Stimulated activated CD8-positive, alpha-beta memory T cell treated with anti-CD3 and anti-CD28 coated beads, Interleukin-15, amount 100 ng/mL, for 48 hours (primary cell): ENCODE measurements around the gene TCP11L1.
"Not testable (repeated sequence)": the region's sequence is repeated elsewhere in the genome, so short reads cannot be mapped to it uniquely, and the experiment has no call there.

ENCODE experiments used
- DNase-seq, 2 donors: peaks; one replicate each; pipeline ENCODE4 v3.0.0-alpha.2; 2020; ENCODE audit warnings: low read depth in 2 of 2

TCP11L1 gene

DNA sequence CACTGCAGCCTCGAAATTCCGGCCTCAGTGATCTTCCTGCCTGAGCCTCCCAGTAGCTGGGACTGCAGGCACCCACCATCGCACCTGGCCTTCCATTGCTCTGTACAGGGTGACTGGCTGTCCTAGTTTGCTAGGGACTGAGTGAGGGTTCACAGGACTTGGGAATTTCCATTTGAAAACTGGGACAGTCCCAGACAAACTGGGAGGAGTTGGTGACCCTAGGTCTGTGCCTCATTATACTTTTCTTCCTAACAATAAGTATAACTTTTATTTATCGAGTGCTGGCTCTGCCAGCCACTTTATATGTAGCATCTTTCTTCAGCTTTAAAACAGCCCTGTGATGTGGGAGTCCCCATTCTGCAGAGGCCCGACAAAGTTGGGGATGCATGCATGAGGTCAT lies 25.5 kb downstream of the TCP11L1 start:
- DNase-seq, result no peak

DNA sequence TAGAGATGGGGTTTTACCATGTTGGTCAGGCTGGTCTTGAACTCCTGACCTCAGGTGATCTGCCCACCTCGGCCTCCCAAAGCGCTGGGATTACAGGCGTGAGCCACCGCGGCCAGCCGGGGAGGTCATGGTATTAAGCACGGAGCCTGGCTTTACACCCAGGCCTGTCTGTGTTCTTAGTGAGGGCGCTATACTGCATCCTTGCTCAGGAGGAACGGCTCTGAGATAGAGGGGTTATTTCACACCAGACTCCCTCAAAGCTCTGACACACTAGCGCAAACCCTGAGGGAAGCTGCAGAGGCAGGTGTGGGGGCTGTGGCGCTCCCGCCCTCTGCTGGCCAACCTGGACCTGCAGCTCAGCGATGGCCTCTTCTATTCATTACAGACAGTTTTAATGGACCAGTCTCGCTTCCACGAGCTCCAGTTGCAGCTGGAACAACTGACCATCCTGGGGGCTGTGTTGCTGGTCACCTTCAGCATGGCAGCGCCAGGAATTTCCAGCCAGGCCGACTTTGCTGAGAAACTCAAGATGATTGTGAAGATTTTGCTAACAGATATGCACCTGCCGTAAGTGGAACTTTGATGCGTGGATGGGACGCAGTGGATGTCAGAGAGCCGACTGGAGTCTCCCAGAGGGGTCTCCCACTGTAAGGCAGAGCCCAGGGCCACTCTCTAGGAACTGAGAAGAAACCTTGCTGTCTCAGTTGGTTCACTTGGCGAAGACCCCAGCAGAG lies 26.2 kb downstream of the TCP11L1 start:
- DNase-seq, result peak; percentile 55 to 56

DNA sequence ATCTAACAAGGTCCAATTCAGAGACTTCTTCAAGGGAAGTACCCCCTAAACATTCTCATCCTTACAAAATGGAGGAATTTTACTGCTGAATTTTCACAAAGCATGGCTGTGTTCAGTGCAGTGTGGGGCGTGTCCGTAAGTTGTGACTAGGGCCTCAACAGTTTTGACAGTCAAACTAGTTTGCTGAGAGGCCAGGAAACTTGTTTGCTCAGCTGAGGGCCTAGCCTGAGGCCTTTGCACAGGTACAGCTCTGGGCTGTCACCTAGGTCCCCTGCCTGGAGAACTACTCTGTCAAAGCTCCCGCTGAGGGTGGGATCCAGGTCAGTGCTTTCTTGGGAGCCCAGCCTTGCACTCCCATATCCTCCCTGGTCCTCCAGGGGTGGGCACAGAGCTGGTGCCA lies 27.9 kb downstream of the TCP11L1 start:
- DNase-seq, result no peak

DNA sequence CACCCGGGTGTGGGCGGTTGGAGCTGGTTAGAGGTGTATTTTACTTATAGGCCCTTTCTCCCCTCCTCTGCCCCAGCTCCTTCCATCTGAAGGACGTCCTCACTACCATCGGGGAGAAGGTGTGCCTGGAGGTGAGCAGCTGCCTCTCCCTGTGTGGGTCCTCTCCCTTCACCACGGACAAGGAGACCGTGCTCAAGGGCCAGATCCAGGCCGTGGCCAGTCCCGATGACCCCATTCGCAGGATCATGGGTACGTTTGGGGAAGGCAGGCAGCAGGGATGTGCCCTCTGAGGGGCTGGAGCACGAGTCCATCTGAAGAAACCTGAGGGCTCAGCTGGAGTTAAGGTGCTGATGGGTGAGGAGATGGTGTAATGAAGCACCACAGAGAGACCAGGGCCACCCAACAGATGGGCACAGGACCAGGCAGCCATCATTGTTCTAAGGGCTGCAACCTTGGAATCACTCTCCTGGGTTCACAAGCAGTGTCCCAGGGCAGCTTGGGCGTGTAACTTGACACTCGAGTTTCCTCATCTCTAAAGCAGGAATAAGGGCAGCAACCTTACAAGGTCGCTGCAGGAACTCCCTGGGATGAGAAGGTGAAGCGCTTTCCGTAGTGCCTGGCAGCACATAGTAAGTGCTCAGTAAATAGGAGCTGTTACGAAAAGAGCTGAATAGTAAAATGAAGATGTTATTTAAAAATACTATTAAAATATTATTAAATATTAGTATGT lies 29.4 kb downstream of the TCP11L1 start:
- no peak for DNase-seq

DNA sequence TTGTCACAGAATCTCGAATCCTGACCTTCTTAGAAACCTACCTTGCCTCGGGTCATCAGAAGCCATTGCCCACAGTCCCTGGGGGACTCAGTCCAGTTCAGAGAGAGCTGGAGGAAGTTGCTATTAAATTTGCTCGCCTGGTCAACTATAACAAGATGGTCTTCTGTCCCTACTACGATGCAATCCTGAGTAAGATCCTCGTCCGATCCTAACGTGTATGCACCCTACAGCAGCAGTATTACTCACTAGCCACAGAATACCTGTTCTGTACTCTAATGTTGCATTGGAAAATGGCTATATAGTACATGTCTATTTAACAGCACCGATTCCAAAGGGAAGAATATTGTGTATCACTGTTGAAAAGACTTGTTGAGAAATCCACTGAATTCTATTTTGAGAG lies 33.1 kb downstream of the TCP11L1 start:
- no peak for DNase-seq

DNA sequence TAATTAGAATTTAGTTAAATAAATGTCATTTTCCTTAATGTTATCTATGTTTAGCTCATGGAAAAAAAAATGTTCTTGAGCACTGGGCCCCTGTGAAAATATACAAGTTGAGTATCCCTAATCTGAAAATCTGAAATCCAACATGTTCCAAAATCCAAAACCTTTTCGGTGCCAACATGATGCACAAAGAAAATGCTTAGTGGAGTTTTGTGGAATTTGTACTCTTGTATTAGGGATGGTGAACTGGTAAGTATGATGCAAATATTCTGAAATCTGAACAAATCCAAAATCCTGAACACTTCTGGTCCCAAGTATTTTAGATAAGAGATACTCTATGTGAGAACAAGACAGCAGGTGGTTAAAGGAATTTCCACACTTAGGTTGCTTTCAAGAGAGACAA lies 44.5 kb downstream of the TCP11L1 start:
- no peak for DNase-seq

DNA sequence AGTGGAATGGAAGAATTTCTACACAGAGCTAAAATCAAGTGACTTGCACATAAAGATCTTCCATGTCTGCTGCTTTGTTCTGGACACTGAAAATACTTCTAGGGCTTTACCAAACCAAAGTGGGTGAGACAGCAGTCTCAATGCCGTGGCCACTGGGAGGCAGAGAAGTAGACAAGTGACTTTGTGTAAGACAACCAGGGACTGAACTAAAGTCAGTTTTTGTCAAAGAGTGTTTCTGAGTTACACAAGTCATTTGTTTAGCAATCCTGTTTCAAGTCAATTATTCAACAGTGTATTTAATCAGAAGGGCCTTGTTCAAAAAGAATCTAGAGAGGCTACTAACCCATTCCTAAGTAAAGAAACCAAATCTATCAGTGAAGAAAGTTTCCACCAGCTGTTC lies 46.6 kb downstream of the TCP11L1 start:
- DNase-seq, result no peak

DNA sequence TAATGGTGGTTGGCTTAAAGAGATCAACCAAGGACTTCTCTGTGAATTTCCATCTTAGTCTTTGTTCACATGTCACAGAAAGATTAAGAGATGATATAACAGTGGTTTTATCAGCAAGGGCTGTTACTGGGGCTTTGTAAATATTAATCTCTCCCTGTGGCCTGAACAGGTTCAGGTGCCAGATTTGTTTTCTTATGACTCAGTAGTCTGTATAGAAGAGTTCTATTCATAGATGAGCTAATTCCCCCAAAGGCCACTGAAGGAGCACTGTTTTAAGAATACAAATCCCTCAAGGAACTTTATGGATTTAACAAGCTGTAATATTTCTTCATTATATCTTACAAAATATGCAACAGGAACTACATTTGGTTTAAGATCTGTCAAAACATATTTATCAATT lies 50.4 kb downstream of the TCP11L1 start:
- DNase-seq, result no peak

DNA sequence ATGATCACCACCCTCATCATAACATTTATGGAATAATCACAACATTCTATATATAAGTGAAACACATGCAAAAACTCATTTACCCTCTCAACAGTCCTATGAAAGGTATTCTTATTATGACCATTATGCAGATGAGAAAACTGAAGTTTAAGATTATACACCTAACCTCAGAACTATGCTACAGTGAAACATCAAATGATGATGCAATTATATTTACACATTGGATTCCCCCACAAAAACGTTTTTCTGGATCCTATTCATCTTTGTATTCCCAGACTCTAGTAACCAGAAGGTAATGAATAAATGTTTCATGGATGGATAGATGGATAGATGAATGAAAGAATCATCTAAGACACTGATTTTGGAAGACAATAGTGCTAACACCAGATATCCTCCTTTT lies 54.8 kb downstream of the TCP11L1 start:
- DNase-seq, result no peak

DNA sequence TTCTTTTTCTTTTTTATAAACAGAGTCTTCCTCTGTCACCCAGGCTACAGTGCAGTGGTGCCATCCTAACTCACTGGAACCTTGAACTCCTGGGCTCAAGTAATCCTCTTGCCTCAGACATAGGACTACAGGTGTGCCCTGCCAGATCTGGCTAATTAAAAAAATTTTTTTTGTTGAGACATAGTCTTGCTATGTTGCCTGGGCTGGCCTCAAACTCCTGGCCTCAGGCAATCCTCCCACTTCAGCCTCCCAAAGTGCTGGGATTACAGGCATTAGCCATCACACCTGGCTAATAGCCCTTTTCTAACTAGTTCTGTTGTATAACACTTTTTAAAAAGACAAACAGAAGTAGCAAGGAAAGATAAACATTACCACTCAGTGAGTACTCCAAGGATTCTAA lies 64.5 kb downstream of the TCP11L1 start:
- no peak for DNase-seq

DNA sequence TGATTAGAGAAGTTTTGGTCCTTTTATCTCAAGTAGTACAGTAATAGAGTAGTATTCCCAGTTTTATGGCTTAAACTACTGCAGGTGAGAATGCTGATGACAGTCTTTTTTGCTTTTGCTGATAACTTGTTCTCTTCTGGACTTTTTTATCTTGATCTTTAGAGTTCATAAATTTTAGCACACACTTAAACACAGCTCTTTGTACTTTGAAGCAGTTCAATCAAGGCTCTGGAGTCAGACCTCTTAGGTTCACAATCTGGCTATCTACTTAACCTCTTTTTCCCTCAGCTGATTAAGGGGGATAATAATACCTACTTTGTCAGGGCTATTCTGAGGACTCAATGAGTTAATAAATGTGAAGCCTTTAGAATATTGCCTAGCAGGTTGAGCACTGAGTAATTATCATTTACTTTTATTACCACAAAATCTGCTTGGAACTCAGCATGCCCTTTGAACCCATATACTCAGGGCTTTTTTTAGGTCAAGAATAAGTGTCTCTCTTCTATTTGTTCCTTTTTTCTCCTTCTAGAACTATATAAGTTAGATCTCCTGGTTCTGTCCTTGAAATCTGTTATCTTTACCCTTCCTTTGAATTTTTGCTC lies 70.0 kb downstream of the TCP11L1 start:
- DNase-seq, result no peak

DNA sequence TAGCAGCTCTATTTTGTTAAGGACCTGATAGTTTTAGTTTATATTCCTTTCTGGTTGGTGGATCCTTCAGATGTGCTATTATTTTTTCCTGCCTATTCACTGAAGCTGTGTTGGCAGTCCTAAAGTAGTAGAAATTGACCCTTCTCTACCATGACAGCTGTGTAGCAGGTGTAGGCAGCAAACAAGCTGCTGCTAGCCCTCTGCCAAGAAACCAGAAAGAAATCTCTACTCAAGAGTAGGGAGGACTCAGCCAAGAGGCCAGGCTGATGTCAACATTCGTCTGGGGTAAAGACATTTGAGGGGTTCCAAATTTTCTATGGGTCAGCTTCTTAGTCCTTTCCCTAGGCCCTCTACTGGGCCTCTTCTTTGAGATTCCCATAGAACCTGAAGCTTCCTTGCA lies 70.7 kb downstream of the TCP11L1 start:
- DNase-seq, result no peak

DNA sequence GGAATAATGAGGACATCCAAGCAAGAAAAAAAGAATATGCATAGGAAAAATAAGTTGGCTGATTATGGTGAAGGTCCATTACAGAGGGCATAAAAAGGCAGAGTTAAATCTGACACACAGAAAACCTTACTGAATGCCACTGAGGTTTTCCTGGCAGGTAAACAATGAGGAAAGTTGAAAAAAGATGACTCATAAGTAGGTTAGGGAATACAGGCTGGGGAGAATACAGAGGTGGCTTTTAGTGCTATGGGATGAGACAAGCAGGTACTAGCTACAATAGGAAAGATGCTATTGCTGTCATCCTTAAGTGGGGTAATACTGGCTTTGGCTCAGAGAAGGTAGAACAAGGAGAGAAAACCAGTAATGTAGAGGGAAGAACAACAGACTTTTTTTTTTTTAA lies 77.2 kb downstream of the TCP11L1 start:
- no peak for DNase-seq

DNA sequence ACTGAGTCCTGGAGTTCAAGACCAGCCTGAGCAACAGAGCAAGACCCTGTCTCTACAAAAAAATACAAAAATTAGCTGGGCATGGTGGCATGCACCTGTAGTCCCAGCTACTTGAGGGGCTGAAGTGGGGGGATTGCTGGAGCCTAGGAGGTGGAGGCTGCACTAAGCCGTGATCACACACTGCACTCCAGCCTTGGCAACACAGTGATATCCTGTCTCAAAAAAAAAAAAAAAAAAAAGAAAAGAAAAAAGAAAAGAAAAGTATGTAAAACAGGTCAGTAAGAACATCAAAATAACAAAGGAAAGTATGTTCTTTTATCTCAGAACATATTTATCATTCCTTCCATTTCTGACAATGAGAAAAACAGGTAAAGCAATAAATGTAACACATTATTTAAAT lies 83.3 kb downstream of the TCP11L1 start:
- DNase-seq, result not testable (repeated sequence)
